HG03469 (cell line): ENCODE data around the gene KCND3.

Experiments
- ATAC-seq: cut with Tn5 transposase; IDR thresholded peaks from one replicate; pipeline ENCODE4 v1.9.1; 2021; ENCODE audit warnings: mild to moderate bottlenecking, moderate library complexity, moderate number of reproducible peaks; ENCODE audit not compliant: unreplicated experiment

The KCND3 gene

GRCh38 chr1:111884772-111885443 lies 104.6 kb downstream of the KCND3 start:
- no peak for ATAC-seq

GRCh38 chr1:111882986-111883560 lies 106.4 kb downstream of the KCND3 start:
- ATAC-seq, result no peak

- ATAC-seq, result no peak
Measured at GRCh38 chr1:111882559-111882958, 106.9 kb downstream of the KCND3 start.

GRCh38 chr1:111880881-111881837 lies 108.3 kb downstream of the KCND3 start:
- ATAC-seq, result no peak

GRCh38 chr1:111879081-111879480 lies 110.4 kb downstream of the KCND3 start:
- no peak for ATAC-seq

- no peak for ATAC-seq
Measured at GRCh38 chr1:111878649-111879048, 110.8 kb downstream of the KCND3 start.

- ATAC-seq, result no peak
Measured at GRCh38 chr1:111878091-111878490, 111.4 kb downstream of the KCND3 start.

GRCh38 chr1:111876631-111877030 lies 112.8 kb downstream of the KCND3 start:
- no peak for ATAC-seq

GRCh38 chr1:111875640-111876039 lies 113.8 kb downstream of the KCND3 start:
- no peak for ATAC-seq

- ATAC-seq, result no peak
Measured at GRCh38 chr1:111873460-111874030, 115.9 kb downstream of the KCND3 start.

GRCh38 chr1:111870181-111870580 lies 119.3 kb downstream of the KCND3 start:
- ATAC-seq, result no peak

GRCh38 chr1:111867868-111868440 lies 121.5 kb downstream of the KCND3 start:
- no peak for ATAC-seq

- ATAC-seq, result no peak
Measured at GRCh38 chr1:111864862-111865261, 124.6 kb downstream of the KCND3 start.

GRCh38 chr1:111863401-111863800 lies 126.1 kb downstream of the KCND3 start:
- no peak for ATAC-seq

- no peak for ATAC-seq
Measured at GRCh38 chr1:111862599-111862998, 126.9 kb downstream of the KCND3 start.

GRCh38 chr1:111861523-111861922 lies 127.9 kb downstream of the KCND3 start:
- no peak for ATAC-seq

GRCh38 chr1:111857194-111857651 lies 132.2 kb downstream of the KCND3 start:
- no peak for ATAC-seq

GRCh38 chr1:111856411-111857185 lies 132.9 kb downstream of the KCND3 start:
- ATAC-seq, result no peak

- ATAC-seq, result no peak
Measured at GRCh38 chr1:111855260-111855659, 134.2 kb downstream of the KCND3 start.

GRCh38 chr1:111852261-111852721 lies 137.2 kb downstream of the KCND3 start:
- no peak for ATAC-seq
